Effector memory CD4-positive, alpha-beta T cell (primary cell): ENCODE results near the gene ATP1A1.
A peak's percentile ranks its signal among the peaks of the same experiment; 100 is the strongest.

Experiments
- DNase-seq, 3 donors: peaks; one replicate each; pipeline ENCODE4 v3.0.0-alpha.2; 2020
- H3K27ac ChIP-seq: 2 replicates; pipeline ENCODE4 v1.7.0; 2013; ENCODE audit warnings: mild to moderate bottlenecking, low read length, moderate library complexity; ENCODE audit not compliant: insufficient read depth, poor library complexity, severe bottlenecking
- H3K27me3 ChIP-seq: replicated peaks from 2 replicates; pipeline ENCODE4 v1.7.0; 2013; ENCODE audit warnings: mild to moderate bottlenecking, low read length; ENCODE audit not compliant: insufficient read depth, control insufficient read depth, poor library complexity, severe bottlenecking
- H3K36me3 ChIP-seq: 2 replicates; pipeline ENCODE4 v1.7.0; 2013; ENCODE audit warnings: mild to moderate bottlenecking, low read length, moderate library complexity; ENCODE audit not compliant: control insufficient read depth, insufficient read depth
- H3K4me1 ChIP-seq: 2 replicates; pipeline ENCODE4 v1.7.0; 2013; ENCODE audit warnings: low read length, mild to moderate bottlenecking; ENCODE audit not compliant: control insufficient read depth, insufficient read depth, poor library complexity, severe bottlenecking
- H3K4me3 ChIP-seq: 2 replicates; pipeline ENCODE4 v1.7.0; 2013; ENCODE audit warnings: low read length, low read depth, mild to moderate bottlenecking; ENCODE audit not compliant: insufficient read depth, poor library complexity, severe bottlenecking
- H3K9me3 ChIP-seq: 2 replicates; pipeline ENCODE4 v1.7.0; 2013; ENCODE audit warnings: mild to moderate bottlenecking, low read length, moderate library complexity; ENCODE audit not compliant: control insufficient read depth

Gene ATP1A1

DNA sequence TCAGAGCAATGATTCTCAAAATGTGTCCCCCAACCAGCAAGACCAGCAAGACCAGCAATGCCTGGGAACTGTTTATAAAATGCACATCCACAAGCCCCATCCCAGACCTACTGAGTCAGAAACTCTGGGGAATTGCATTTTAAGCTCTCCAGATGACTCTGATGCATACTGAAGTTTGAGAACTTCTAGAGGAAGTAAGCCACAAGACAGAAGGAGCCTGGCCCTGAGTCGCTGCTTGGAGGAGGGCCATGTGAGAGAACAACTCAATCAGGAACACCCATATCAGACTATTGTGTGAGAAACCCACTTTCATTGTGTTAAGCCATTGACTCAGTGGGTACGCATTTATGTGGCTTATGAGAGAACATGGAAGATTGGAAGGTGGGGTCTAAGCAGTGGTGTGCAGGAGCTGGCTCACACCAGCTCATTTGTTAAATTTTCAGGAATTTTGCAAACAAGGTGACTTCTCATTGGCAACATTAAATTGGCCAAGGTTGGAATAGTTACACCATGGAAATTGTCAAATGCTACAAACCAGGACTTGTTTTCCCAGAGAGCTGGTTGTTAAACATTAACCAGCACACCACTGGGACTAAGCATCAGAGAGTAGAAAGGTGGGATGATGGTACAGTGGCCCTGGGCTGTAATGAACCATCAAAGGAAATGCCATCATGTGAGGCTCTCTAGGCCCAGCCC is 38.9 kb downstream of the ATP1A1 start:
- no peak overlapping the region for H3K27ac ChIP-seq
- peaks cover 14% of the 10 kb centered on the region for H3K36me3 ChIP-seq
- no peaks in the 10 kb centered on the region for H3K4me1 ChIP-seq
- no peak overlapping the region for H3K4me3 ChIP-seq
- no peaks in the 10 kb centered on the region for H3K9me3 ChIP-seq
- no peaks in the 10 kb centered on the region for H3K27me3 ChIP-seq
- no peak for DNase-seq

DNA sequence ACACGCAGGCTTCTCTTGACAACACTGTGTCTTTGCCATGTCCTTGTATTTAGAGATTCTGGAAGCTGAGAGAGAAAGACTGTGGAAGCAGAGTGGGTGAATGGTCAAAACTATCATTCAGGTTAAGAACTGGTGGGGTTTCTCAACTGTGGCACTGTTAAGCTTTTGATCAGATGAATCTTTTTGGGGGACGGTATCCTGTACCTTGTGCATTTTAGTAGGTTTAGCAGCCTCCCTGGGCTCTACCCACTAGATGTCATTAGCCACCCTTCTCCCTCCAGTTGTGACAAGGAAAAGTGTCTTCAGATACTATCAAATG is 39.4 kb downstream of the ATP1A1 start:
- Histone ChIP-seq H3K9me3 (no peaks in the 10 kb centered on the region), H3K27me3 (no peaks in the 10 kb centered on the region), H3K27ac (no peak overlapping the region), H3K4me1 (peaks cover under 1% of the 10 kb centered on the region), H3K36me3 (peaks cover 9% of the 10 kb centered on the region), H3K4me3 (no peak overlapping the region)
- DNase-seq: no peak

DNA sequence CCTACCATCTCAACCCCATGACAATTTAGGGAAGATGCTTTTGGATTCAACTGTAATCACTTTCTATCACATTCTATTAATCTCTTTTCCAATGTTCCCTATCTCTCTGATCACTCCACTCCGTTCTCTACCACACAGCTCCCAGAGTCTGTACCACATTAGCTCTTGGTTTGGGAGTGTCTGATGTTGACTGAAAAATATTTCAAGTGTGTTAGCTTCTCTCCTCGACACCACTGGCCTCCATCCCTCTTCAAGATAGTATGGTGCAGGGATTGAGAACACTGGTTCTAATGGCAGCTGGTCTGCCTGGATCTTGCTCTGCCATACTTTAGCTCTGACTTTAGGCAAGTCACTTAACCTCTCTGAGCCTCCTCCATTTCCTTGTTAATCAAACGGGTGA is 39.9 kb downstream of the ATP1A1 start:
- no peak overlapping the region for H3K27ac ChIP-seq
- DNase-seq: no peak
- H3K4me3 ChIP-seq: no peak overlapping the region
- H3K27me3 ChIP-seq: no peaks in the 10 kb centered on the region
- H3K9me3 ChIP-seq: no peaks in the 10 kb centered on the region
- peaks cover 4% of the 10 kb centered on the region for H3K36me3 ChIP-seq
- H3K4me1 ChIP-seq: peaks cover 5% of the 10 kb centered on the region

DNA sequence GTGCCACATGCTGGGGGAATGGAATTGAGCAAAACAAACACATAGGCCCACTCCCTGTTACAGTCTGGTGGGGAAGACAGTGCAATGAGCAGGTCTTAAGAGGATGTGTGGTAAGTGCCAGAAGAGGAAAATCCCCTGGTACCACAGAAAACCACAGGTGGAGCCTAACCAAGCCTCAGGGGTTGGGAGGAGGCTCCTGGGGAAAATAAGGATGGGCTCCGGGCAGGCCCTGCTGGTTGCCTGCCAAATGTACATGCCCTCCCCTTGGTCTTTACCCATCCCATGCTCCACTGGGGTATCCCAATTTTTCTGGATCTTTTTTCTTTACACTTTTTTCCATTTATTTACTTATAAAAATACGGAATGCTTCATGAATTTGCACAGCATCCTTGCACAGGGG is 40.4 kb downstream of the ATP1A1 start:
- H3K27ac ChIP-seq: no peak overlapping the region
- H3K4me3 ChIP-seq: no peak overlapping the region
- H3K9me3 ChIP-seq: no peaks in the 10 kb centered on the region
- H3K4me1 ChIP-seq: peaks cover 10% of the 10 kb centered on the region
- no peaks in the 10 kb centered on the region for H3K27me3 ChIP-seq
- H3K36me3 ChIP-seq: no peaks in the 10 kb centered on the region
- no peak for DNase-seq

DNA sequence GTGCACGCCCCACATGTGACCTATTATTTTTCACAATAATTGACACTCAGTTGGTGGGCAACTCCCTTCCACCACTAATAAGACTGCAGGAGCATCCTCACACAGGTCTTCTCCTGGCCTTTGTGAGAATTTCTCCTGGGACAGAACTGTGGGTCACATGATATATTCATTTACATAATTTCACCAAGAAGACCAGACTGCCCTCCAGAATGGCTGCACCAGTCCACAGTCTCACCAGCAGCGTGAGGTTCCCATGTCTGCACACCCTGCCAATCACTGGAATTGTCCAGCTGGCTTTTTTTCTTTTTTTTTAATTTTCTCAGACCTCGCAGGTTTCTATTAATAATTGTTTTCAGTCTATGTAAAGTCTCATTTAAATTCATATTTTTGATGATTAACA is 41.3 kb downstream of the ATP1A1 start:
- H3K36me3 ChIP-seq: no peaks in the 10 kb centered on the region
- no peak overlapping the region for H3K27ac ChIP-seq
- no peaks in the 10 kb centered on the region for H3K9me3 ChIP-seq
- no peak for DNase-seq
- peaks cover 10% of the 10 kb centered on the region for H3K4me1 ChIP-seq
- H3K4me3 ChIP-seq: no peak overlapping the region
- no peaks in the 10 kb centered on the region for H3K27me3 ChIP-seq

- no peak for DNase-seq
- no peaks in the 10 kb centered on the region for H3K27me3 ChIP-seq
- no peaks in the 10 kb centered on the region for H3K9me3 ChIP-seq
- H3K36me3 ChIP-seq: no peaks in the 10 kb centered on the region
- H3K4me3 ChIP-seq: no peak overlapping the region
- peaks cover 10% of the 10 kb centered on the region for H3K4me1 ChIP-seq
- no peak overlapping the region for H3K27ac ChIP-seq
Measured at GRCh38 chr1:116415200-116415698, 42.2 kb downstream of the ATP1A1 start.

DNA sequence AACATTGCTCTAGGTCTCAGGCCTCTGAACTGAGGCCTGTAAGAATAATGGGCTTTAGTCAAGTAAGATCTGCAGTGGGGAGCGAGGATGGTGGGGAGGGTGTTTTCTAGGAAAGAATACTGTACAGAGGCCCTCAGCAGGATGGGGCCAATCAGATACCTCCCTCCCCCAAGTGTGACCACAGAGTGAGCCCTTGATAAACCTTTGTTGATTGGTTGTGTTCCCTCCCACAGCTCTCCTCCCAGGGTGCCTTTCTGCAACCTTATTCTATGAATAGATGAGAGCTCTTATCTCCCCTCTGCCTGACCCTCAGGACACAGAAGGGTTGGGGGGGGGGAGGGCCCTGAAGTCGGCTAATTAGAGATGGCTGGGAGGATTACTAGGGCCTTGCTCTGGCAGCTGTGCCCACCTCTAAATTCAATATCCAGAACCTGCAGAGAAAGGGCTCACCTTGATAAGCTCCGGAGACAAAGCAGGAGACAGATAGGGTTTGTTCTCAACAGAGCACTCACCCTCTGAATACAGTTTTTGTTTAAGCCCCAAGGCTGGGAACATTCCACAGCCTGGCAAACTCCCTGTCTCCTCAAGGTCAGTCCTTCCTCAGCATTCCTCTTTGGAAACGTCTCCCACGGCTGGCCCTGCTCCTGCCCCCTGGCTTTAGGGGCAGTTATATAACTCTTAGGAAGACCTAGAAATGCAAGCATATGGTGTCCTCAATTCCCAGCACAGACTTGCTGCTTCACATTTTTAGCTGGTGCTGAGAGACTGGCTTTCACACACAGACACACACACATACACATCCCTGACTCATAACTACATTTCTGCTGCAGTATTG is 42.9 kb downstream of the ATP1A1 start:
- Histone ChIP-seq H3K9me3 (no peaks in the 10 kb centered on the region), H3K4me1 (peaks cover 10% of the 10 kb centered on the region), H3K4me3 (no peak overlapping the region), H3K27me3 (no peaks in the 10 kb centered on the region), H3K27ac (no peak overlapping the region), H3K36me3 (no peaks in the 10 kb centered on the region)
- DNase-seq: no peak

DNA sequence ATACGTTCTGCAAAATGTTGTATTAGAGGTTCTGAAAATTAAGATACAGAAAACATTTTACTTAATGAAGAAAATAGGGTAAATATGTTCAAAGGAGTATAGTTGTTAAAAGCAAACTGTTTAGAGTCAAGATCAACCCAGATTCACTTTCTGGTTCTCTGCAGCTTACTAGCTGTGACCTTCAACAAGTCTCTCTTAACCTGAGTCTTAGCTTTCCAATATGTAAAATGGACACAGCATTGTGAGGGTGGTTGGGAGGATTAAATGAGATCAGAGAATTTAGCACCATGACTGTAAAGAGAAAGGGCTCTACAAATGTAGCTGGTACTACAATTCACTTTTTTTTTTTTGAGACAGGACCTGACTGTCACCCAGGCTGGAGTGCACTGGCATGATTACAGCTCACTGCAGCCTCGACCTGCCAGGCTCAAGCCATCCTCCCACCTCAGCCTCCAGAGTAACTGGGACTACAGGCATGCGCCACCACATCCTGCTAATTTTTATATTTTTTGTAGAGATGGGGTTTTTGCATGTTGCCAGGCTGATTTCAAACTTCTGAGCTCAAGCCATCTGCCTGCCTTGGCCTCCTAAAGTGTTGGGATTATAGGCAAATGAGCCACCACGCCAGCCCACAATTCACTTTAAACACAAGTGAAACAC is 43.9 kb downstream of the ATP1A1 start:
- Histone ChIP-seq H3K36me3 (no peaks in the 10 kb centered on the region), H3K4me3 (no peak overlapping the region), H3K9me3 (no peaks in the 10 kb centered on the region), H3K27ac (no peak overlapping the region), H3K27me3 (no peaks in the 10 kb centered on the region), H3K4me1 (peaks cover 10% of the 10 kb centered on the region)
- no peak for DNase-seq

DNA sequence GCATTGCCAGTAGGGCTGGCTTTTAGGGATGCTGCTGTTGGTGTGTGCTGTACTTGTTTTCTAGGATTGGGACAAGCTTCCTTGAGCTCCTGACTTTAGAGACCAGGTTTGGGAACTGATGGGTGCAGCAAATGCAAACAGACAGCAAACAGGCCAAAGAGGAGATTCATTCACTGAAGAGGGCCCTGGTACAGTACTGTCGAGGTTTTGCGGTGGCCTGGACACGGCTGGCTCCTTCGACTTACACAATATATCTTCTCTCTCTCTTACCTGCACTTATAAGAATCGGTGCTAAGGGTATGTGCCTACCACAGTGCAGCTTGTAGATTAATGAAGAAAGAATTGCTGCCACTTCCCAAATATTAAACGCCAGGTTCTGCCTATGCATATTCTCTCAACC is 44.6 kb downstream of the ATP1A1 start:
- H3K4me1 ChIP-seq: peaks cover 10% of the 10 kb centered on the region
- no peak for DNase-seq
- no peaks in the 10 kb centered on the region for H3K27me3 ChIP-seq
- H3K27ac ChIP-seq: peak overlapping the region; percentile 87
- H3K36me3 ChIP-seq: no peaks in the 10 kb centered on the region
- H3K9me3 ChIP-seq: no peaks in the 10 kb centered on the region
- peak overlapping the region; percentile 75 for H3K4me3 ChIP-seq
